ENCODE results near the gene TMEM119.

- TF ChIP-seq CTCF (IDR thresholded peaks at IDR 0.05) = no peak
- no peak for TF ChIP-seq ZFX (IDR thresholded peaks at IDR 0.05; ENCODE audit: borderline replicate concordance)
Observed at GRCh38 chr12:108586306-108586705, 11.6 kb downstream of the TMEM119 start.
